GM21576 (cell line): ENCODE measurements around the gene MYZAP.

ENCODE experiments used
- ATAC-seq: cut with Tn5 transposase; IDR thresholded peaks from one replicate; pipeline ENCODE4 v1.9.1; 2021; ENCODE audit warnings: mild to moderate bottlenecking, moderate library complexity; ENCODE audit not compliant: unreplicated experiment

MYZAP gene

DNA sequence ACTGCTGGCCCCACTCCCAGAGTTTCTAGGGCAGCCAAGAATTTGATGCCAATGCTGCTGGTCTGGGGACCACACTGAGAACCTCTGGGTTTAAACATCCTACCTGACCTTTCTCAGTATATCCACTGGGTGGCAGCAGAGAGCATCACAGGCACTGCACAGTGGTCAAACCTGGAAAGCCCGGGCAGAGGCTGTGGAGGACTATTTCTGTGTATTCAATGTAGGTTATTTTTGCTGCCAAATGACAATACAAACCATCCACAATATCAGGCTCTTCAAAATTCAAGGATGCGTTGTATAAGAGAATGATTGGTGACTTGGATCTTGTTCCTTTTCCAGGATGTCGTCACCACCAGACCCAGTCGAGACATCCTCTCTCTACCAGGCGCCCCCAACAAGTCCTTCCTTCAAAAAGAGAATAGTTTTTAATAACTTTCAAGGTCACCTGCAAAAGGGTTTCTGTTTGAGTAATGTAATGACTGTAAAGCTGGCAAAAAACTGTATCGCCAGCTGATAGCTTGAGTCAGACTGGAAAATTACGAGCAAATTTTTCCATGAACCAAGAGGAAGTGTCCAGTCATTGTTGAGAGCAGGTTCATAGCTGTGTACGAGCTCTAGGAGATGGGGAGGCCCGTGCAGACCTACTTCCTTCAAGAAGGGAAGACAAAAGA is 30.5 kb upstream of the MYZAP start:
- peak; percentile 88 for ATAC-seq

DNA sequence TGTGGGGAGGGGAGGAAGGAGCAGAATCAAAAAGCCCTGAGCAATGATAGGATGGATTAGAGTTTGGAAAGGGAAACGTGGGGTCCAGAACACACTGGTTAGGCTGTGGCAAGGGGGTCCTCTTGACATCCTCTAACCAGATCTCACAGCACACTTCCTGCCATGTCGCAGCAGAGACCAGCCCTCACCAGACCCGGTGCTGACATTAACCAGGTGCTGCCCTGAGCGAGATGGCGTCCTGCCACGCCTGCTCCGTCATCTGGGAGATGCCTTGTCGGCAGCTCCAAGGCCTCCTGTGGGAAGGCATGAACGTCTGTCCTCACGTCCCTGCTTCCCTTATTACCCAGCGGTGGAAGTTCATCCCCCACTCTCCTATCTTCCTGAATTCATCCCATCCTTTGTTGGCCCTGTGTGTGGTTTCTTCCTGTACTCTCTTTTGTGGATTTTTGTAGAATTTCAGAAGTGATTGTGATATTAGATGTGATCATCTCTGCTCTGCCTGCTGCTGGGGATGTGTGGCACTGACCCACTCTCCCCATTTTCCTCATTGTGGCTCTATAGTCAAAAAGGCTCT is 29.4 kb upstream of the MYZAP start:
- ATAC-seq: no peak

DNA sequence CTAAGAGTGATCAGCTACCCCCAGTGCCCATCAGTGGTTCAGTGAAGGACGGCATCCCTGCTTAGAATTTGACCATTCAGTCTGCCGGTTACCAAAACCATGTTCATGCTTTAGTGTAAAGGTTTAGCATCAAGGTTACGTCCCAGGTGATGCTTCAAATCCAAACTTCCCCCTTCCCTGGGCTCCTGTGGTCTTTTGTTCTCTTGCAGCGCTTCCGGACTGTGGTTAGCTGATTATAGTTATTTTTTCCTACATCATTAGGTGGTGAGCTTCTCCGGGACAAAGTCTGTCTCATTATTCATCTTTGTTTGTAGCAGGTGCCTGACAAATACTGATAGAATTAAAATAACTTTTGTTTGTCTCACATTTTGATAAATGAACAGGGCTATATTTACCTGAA is 28.3 kb upstream of the MYZAP start:
- ATAC-seq: no peak

DNA sequence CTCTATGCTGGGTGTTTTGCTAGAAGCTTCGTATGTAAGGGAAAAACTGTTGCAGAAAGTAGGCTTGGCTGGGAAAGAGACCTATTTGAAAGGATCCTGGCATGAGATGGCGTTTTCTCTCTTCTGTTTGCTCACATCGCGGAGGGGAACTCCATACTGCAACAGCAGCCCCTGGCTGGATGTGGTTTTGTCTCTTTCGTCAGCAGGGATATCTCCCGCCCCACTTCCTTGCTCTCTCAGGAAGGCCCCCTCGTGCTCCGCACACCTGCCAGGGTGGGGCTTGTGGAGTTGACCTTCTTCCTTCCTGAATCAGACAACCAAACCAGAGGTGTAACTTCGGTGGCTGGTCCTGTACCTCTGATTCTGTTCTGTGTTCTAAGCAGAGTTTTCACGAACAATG is 26.4 kb upstream of the MYZAP start:
- ATAC-seq: no peak

DNA sequence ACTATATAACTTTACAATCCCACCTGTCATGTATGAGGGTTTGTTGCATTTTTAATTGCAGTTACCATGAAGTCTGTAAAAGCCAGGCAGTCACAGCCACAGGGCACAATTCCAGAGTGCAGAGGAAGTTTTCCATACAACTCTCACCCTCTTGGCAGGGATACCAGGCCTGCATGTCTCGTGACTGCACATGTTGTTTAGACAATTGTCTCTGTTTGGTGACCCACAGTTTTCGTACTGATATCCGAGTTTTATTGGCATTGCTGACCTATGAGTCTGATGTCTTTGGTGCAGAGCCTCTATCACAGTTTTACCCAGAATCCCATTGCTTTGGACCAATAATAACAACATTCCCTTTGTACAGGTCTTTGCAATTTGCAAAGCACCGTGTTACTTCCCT is 24.9 kb upstream of the MYZAP start:
- ATAC-seq: no peak

DNA sequence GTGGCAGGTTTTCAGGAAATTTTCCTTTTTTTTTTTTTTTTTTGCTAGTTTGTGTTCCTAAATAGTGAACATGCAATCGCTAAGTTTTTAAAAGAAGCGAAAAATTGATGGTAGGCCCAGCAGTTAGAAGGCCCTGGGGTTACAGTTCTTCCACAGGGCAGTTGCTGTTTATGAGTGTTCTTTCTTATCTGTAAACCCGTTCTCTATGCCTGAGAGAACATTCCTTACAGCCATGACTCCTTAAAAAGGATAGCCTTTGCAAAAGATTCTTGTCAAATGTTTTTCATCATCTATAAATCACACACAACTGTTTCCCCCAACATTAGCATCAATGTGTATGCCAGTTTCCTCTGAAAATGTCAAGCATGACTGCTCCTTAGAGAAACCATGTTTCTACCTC is 23.8 kb upstream of the MYZAP start:
- ATAC-seq: no peak

DNA sequence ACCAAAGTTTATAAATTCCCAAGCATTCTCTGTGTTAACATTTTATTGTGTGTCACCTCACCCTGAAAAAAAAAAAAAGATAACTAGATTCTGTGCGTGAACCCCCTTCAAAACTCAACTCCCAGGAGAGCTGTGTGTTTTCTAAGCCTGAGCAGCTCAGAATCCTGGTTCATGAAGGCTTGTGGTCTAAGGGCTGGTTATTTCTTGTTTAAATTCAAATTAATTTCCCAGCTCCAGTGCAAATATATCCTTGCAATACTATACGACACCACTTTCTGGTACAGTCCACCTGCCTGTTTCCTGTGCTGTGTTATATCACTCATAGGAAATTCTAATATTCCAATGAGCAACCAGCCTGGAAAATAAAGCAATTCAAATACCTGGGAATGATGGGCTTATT is 23.4 kb upstream of the MYZAP start:
- no peak for ATAC-seq

DNA sequence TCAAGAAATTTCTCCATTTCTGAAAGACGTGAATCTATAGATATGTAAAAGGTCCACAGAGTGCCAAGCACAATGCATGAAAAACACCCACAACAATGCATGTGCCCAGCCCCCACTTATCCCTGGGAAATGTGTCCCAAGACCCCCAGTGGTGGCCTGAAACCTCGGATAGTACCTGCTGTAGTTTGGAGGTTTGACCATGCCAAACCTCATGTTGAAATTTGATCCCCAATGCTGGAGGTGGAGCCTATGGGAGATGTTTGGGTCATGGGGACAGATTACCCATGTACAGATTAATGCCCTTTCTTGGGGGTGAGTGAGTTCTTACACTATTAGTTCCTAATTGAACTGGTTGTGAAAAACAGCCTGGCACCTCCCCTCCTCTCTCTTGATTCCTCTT is 21.4 kb upstream of the MYZAP start:
- ATAC-seq: no peak

DNA sequence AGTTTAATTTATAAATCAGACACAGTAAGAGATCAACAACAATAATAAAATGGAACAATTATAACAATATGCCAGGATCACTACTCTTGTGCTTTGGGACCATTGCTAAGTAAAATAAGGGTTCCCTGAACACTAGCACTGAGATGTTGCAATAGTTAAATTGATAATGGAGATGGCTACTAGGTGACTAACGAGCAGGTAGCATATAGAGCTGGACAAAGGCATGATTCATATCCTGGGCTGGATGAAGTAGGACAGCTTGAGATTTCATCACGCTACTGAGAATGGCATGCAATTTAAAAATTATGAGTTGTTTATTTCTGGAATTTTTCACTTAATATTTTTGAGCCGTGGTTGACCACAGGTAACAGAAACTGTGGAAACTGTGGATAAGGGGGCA is 20.7 kb upstream of the MYZAP start:
- no peak for ATAC-seq

DNA sequence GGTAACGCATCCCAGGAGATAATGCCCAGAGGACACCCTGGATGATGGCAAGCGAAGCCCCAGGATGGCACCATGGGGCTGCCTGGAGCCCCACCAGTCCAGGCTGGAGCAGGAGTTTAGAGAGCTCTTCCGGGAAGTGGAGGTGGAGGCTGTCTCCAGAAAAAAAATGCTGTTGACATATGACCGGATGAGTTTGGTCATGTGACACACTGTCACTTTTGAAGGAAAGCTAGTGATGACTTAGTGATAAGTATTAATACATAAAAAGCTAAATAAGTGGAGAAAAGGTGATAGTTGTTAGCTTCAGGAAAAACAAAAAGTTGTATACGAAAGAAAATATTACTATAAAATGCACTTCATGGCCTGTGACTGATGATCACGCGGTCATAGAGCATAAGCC is 20.0 kb upstream of the MYZAP start:
- no peak for ATAC-seq

DNA sequence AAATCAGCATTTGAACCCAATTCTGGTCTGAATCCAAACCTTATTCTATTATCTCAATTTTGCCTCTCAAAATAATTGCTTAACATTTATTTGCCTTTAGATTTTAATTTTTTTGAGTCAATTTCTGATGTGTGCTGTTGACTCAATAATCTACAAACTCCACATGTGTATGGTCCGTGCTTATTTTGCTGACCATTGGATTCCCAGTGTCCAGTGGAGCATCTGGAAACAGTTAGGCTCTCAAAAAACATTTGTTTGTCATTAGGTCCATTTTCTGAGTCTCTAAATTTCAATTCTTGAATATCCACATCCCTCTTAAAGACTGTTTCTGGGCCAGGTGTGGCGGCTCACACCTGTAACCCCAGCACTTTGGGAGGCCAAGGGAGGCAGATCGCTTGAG is 19.2 kb upstream of the MYZAP start:
- no peak for ATAC-seq

DNA sequence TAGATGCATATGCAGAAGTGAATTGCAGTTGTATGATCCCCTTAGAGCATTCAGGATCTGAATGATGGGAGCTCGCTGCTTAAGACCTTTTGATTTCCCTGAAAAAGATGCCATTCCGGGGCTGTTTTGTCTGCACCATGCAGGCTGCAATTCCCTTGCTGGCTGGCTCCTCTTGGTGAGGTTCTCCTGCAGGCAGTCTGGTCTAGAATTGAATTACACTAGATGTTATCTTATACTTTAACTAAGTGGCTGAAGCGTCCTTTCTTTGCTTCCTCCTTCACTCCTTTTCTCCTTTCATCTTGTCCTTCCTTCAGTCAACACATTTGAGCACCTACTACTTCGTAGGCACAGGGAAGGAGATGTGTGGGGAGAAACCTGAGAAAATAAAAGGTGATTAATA is 18.6 kb upstream of the MYZAP start:
- ATAC-seq: no peak

DNA sequence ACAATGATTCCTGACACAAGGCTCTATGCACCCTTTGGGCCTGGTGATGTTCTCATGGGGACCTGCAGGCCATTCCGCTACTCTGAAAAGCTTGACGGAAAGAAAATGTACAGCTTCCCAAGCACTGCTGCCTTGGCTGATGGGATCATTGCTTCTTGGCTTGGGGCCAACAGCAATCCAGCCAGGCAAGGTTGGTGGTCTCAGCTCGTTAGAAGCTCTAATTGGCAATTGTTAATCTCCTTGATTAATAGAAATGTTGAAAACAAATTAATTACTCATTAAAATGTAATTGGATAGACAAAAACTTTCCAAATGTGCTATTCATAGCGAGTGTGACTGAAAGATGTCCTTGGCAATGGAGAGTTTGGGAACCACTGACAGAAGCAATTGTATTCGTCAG is 16.3 kb upstream of the MYZAP start:
- ATAC-seq: no peak

DNA sequence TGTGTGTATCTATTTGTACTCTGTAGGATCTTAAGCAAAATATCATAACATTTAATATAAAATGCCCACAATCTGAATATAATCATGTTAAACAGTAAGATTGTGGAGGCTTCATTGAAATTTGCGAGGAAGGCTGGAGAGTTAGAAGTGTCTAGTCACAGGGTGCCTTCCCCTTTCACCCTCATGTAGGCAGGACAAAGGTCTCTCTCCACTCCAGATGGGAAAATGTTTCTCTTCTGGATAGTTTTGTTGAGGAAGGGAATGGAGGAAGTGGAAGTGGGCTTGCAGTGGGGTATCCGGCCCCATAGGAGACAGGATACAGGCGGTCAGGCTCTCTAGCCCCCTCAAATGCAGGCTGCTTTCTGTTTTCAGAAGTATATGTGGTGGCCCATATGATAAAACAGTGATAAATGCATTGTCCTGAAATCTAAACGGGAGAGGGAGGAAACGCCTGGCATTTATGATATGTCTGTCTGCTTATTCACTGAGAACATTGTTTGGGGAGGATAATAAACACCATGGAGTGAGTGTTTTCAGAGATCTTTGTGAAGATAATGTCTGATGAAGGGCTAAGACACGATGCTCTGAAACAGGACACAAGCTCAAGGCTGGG is 13.3 kb upstream of the MYZAP start:
- ATAC-seq: no peak

DNA sequence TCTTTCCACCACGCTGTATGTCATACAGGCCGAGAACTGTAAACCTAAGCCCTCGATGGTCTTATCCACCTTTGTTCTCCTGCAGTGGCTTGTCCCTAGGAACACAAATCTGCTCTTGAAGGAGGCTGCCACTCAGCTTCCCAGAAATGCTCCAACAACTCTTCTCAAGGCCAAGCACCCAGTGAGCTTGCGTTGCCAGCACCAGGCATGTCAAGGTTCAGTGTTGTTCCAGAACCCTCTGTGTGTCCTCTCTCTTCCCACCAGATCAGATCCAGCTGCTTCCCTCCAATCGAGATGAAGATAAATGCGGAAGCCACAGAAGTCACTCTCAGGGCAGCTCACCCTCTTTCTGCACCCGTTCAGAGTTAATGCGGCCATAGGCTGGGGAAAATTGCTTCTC is 11.3 kb upstream of the MYZAP start:
- ATAC-seq: no peak

DNA sequence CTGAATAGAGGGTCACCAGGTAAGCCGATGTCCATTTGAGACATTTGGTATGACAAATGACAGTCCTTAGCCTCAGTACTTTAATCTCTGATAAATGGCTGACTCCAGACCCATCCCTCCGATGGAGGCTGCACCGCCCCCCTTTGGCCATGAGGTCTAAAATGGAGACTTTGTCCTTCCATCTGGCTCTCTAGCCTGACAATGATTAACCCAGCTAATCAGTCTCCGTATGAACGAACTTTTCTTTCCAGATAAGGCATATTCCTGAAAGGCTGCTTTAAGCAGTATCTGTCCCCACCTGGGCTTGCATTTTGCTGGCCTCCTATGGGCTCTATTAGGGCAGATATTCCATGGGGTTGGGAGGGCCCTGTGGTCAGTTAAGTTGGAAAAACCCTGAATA is 10.8 kb upstream of the MYZAP start:
- ATAC-seq: no peak

DNA sequence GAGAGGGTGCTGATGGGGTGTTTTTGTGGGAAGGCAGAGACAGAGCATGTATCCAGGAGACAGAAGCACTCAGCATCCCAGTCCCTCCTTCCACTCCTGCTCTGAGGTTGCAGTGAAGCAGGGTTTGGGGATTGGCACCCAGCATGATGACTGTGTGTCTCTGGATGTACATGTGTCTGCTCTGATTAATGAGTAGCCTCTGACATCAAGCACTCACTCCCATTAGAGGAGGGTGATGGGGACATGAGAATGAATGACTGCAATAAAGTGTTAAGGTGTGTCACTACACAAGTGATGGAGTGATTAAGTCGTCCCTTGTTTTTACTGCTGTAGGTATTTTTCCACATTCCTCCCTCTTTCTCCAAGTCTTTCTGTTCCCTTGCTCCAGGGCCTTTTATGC is 9.6 kb upstream of the MYZAP start:
- no peak for ATAC-seq

DNA sequence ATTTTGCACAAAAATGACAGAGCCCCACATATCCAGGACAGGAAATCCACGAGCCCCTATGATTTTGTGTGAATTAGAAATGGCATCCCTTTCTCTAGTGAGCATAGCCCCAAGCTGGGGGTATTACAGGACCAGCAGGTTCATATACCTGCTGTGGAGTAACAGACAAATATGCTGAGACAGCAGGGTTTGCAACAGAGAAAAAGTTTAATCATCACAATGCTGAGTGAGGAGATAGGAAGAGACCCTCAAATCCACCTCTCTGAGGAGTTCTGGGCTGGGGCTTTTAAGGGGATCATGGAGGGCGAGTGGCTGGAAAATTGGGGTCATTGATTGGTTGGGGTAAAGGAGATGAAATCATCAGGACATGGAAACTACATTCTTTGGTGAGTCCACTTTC is 8.4 kb upstream of the MYZAP start:
- no peak for ATAC-seq

DNA sequence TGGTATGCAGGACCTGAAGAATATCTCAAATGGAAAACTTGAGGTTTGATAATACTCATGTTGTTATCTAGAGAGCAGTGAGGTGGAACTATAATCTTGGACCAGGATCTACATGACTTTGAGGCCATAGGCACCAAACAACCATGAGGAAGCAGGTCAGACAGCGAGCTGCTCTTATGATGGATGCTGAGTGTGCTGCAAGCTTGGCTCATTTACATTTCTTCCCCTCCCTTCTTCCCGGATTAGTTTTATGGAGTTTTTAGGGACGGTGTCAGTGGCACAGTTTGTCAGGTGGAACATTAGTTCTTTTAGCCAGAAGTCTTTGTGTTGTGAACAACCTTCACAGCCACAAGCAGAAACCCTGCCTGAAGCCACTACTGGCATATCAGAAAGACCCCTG is 8.0 kb upstream of the MYZAP start:
- no peak for ATAC-seq

DNA sequence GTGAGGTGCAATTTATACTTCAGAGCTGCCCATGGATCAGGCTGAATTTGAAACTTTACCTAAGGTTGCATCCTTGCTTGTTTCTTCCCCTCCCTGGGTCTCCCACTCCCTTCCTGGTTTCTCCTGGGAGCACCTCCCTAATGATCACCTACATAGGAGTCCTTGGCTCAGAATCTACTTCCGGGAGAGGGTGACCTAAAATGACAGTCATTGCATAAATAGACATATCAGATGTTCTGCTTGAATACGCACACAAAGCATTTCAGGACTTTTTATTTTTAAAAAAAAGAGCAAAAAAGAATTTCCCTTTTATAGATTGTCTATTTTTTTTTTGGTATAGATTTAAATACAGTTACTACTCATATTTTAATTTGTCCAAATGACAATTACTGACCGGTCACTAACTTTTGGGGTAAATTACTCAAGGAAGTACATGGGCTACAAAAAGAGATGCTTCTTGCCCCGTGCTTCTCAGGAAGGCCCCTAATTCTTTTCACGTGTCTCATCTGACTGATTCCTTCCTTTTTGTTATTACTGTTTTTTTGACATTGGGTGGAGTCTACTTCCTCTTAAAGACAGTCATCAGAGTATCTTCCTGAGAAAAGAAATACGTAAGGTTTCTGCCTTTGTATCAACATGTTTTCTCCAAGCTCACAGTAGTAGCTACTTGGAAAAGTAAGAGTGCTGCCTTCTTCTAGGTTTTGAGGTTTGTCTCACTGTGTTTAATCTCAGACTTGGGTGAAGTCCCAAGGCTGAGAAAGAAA is 4.9 kb upstream of the MYZAP start:
- no peak for ATAC-seq

DNA sequence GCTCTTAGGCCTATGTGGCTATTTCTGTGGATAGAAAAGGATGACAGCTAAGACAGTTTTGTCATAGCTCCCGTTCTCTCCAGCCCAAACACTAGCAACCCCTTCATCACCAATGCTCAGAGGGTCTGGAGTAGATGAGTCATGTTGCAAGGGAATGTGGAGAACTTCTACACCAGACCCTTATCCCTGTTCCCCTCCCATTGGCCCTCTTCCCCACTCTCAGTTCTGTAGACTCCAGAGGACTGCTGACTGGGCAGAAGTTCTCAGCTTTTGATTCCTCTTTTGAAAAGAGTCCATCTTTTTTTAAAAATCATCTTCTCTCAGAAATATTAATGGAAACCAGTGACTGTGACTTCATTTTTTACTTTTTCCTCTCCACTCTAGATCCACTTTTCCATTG is 2.4 kb upstream of the MYZAP start:
- ATAC-seq: no peak

DNA sequence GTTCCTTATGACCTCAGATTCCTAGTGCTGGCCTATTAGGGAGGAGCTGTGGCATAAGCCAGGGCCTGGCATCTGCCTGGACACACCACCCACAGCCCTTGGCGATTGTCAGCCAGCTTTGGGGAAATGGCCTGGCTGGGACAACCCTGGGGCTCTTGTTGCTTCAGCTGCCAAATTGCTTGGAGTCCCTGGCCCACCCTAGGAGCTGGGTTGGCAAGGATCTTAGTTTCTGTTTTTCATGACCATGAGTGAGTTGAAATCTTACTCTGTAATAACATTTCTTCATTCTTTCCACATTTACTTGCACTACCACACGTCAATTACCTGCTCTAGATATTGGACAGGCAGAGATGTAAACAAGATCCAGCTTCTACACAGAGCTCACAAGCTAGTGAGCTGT is 1.9 kb upstream of the MYZAP start:
- no peak for ATAC-seq
